Keratinocyte (primary cell): ENCODE measurements around the gene ALDOA.

Source experiments
- CTCF ChIP-seq, 3 experiments: IDR thresholded peaks in 1 of 3; conservative IDR thresholded peaks in 1 of 3; optimal IDR thresholded peaks in 1 of 3; 2 replicates in 2 of 3; 3 replicates in 1 of 3; pipeline versions ENCODE3 to v1.5.1; 2011; ENCODE audit warnings: low read length in 3 of 3, mild to moderate bottlenecking in 3 of 3, moderate library complexity in 2 of 3, control low read depth in 1 of 3, inconsistent platforms in 1 of 3; ENCODE audit not compliant: insufficient read depth in 2 of 3; ENCODE audit errors: extremely low read depth in 1 of 3
- EZH2 ChIP-seq: IDR thresholded peaks from one replicate; pipeline ENCODE4 v1.6.1; 2012; ENCODE audit warnings: inconsistent platforms, mild to moderate bottlenecking, low read length, moderate library complexity

GRCh38 chr16:30075503-30076275, 10.1 kb downstream of the ALDOA start, which contains the start of gene PPP4C:
- TF ChIP-seq EZH2 (no peak), CTCF (optimal IDR thresholded peaks at IDR 0.05 in 1 of 3, IDR thresholded peaks at IDR 0.05 in 1 of 3, conservative IDR thresholded peaks at IDR 0.05 in 1 of 3; ENCODE audit: extremely low read depth in 1 of 3, insufficient read depth in 2 of 3, low read length in 3 of 3) (peak in 1 of 3 experiments; percentile 30)
